HepG2 (cell line): ENCODE results near the gene RPS6KB1. TPM values are rescaled to one million over a fixed set of nuclear protein-coding genes. Genes with fewer than 3 reads are reported as not detected.

Source experiments
- ARID2 ChIP-seq: sonication (generic); formaldehyde crosslinking; IDR thresholded peaks from 2 replicates; pipeline ENCODE4 v1.8.1; 2022; ENCODE audit warnings: mild to moderate bottlenecking, missing genetic modification reagents, borderline replicate concordance
- KLF9 ChIP-seq: IDR thresholded peaks from 2 replicates; pipeline ENCODE4 v1.6.1; 2016; ENCODE audit warnings: low read depth
- PHB2 ChIP-seq: fragments of 450-650 bp; IDR thresholded peaks from 2 replicates; pipeline ENCODE4 v1.6.1; 2018; ENCODE audit not compliant: partially characterized antibody
- SIN3A ChIP-seq: IDR thresholded peaks from 2 replicates; pipeline ENCODE4 v1.6.1; 2011; ENCODE audit warnings: low read depth, mild to moderate bottlenecking, control low read depth, low read length, borderline replicate concordance
- SMYD3 ChIP-seq: sonication (generic); formaldehyde crosslinking; IDR thresholded peaks from 2 replicates; pipeline ENCODE4 v1.8.1; 2023; ENCODE audit warnings: mild to moderate bottlenecking, missing genetic modification reagents
- ZBTB7B ChIP-seq: sonication (generic); formaldehyde crosslinking; IDR thresholded peaks from 2 replicates; pipeline ENCODE4 v1.4.0; 2020; ENCODE audit warnings: missing genetic modification reagents
- ZFP1 ChIP-seq: IDR thresholded peaks from 2 replicates; pipeline ENCODE4 v1.6.1; 2016
- ZNF274 ChIP-seq: sonication (generic); formaldehyde crosslinking; IDR thresholded peaks from 2 replicates; pipeline ENCODE4 v1.5.1; 2020; ENCODE audit warnings: mild to moderate bottlenecking, missing genetic modification reagents
- ZNF326 ChIP-seq: sonication (generic); formaldehyde crosslinking; IDR thresholded peaks from 2 replicates; pipeline ENCODE4 v1.4.0; 2020; ENCODE audit warnings: missing genetic modification reagents, borderline replicate concordance
- ZNF343 ChIP-seq: sonication (generic); formaldehyde crosslinking; IDR thresholded peaks from 2 replicates; pipeline ENCODE4 v1.4.0; 2020; ENCODE audit warnings: mild to moderate bottlenecking, missing genetic modification reagents
- ZNF879 ChIP-seq: sonication (generic); formaldehyde crosslinking; IDR thresholded peaks from 2 replicates; pipeline ENCODE4 v1.8.1; 2023; ENCODE audit warnings: missing genetic modification reagents
- polyA plus RNA-seq, 8 experiments: library from polyadenylated mRNA; depleted of rRNA in 3 of 8; stranded (reverse) in 7 of 8; unstranded in 1 of 8; fragments of >200 nt; fragmentation: Illumina TruSeq in 4 of 8; extraction: Trizol in 4 of 8; gene quantifications; 2 replicates each; pipeline versions ENCODE4 v1.2.1 to v1.2.3, GENCODE V29; 2011 to 2016; ENCODE audit warnings: low read depth in 4 of 8, missing spikeins in 1 of 8, mixed read lengths in 1 of 8; ENCODE audit not compliant: insufficient read depth in 1 of 8
- total RNA-seq, 5 experiments: library from RNA; depleted of rRNA; stranded (reverse); fragments of >200 nt; fragmentation: Illumina TruSeq; extraction: Trizol; gene quantifications; 2 replicates each; pipeline ENCODE4 v1.2.3, GENCODE V29; 2016; ENCODE audit warnings: low read depth in 1 of 5
- TF ChIP-seq, protein P1 (sequence below): sonication (generic); formaldehyde crosslinking; IDR thresholded peaks from one replicate; pipeline ENCODE4 v1.5.1; 2020; ENCODE audit warnings: mild to moderate bottlenecking, missing genetic modification reagents; ENCODE audit errors: not compliant biosample characterization
- TF ChIP-seq, protein P2 (sequence below): sonication (generic); formaldehyde crosslinking; IDR thresholded peaks from 2 replicates; pipeline ENCODE4 v1.4.0; 2020; ENCODE audit warnings: mild to moderate bottlenecking, missing genetic modification reagents
- TF ChIP-seq, protein P3 (sequence below): sonication (generic); formaldehyde crosslinking; IDR thresholded peaks from 2 replicates; pipeline ENCODE4 v1.8.1; 2023; ENCODE audit warnings: mild to moderate bottlenecking, missing genetic modification reagents, borderline replicate concordance
- TF ChIP-seq, protein P4 (sequence below): sonication (generic); formaldehyde crosslinking; IDR thresholded peaks from 2 replicates; pipeline ENCODE4 v1.5.1; 2020; ENCODE audit warnings: mild to moderate bottlenecking, missing genetic modification reagents, borderline replicate concordance
- TF ChIP-seq, protein P5 (sequence below): IDR thresholded peaks from 2 replicates; pipeline ENCODE4 v1.6.1; 2016; ENCODE audit warnings: low read depth, control low read depth

Gene RPS6KB1
- total and polyA plus RNA-seq, 2 of the 13 experiments (the other 11 are each of a cell fraction or from before 2014, with no cell fraction given): 16.5 to 42.2 TPM

DNA sequence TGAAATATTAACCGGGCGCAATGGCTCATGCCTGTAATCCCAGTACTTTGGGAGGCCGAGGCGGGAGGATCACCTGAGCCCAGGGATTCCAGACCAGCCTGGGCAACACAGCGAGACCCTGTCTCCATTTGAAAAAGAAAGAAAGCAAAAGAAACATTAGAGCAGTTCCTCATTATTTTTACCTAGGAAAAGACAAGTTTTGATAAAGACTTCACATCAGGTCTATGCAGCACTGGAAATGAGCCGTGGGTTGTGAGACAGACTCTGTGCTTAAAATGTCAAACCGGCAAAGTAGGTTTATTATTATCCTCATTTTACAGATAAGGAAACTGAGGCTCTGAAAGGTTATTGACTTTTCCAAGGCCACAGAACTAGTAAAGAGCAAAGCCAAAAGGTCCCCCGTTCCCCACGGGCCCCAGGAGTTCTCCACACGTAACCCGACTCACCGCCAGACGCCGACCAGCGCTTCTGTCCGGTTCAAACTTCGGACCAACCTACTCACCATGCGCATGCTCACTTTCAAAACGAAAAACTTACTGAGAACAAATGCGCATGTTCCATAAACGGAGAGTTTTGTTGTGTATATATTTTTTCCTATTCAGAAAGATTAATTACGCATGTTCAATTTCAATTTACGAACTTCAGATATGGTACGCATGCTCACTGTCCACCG is 534 bp upstream of the RPS6KB1 start (continued):
- TF ChIP-seq, protein P1, sequence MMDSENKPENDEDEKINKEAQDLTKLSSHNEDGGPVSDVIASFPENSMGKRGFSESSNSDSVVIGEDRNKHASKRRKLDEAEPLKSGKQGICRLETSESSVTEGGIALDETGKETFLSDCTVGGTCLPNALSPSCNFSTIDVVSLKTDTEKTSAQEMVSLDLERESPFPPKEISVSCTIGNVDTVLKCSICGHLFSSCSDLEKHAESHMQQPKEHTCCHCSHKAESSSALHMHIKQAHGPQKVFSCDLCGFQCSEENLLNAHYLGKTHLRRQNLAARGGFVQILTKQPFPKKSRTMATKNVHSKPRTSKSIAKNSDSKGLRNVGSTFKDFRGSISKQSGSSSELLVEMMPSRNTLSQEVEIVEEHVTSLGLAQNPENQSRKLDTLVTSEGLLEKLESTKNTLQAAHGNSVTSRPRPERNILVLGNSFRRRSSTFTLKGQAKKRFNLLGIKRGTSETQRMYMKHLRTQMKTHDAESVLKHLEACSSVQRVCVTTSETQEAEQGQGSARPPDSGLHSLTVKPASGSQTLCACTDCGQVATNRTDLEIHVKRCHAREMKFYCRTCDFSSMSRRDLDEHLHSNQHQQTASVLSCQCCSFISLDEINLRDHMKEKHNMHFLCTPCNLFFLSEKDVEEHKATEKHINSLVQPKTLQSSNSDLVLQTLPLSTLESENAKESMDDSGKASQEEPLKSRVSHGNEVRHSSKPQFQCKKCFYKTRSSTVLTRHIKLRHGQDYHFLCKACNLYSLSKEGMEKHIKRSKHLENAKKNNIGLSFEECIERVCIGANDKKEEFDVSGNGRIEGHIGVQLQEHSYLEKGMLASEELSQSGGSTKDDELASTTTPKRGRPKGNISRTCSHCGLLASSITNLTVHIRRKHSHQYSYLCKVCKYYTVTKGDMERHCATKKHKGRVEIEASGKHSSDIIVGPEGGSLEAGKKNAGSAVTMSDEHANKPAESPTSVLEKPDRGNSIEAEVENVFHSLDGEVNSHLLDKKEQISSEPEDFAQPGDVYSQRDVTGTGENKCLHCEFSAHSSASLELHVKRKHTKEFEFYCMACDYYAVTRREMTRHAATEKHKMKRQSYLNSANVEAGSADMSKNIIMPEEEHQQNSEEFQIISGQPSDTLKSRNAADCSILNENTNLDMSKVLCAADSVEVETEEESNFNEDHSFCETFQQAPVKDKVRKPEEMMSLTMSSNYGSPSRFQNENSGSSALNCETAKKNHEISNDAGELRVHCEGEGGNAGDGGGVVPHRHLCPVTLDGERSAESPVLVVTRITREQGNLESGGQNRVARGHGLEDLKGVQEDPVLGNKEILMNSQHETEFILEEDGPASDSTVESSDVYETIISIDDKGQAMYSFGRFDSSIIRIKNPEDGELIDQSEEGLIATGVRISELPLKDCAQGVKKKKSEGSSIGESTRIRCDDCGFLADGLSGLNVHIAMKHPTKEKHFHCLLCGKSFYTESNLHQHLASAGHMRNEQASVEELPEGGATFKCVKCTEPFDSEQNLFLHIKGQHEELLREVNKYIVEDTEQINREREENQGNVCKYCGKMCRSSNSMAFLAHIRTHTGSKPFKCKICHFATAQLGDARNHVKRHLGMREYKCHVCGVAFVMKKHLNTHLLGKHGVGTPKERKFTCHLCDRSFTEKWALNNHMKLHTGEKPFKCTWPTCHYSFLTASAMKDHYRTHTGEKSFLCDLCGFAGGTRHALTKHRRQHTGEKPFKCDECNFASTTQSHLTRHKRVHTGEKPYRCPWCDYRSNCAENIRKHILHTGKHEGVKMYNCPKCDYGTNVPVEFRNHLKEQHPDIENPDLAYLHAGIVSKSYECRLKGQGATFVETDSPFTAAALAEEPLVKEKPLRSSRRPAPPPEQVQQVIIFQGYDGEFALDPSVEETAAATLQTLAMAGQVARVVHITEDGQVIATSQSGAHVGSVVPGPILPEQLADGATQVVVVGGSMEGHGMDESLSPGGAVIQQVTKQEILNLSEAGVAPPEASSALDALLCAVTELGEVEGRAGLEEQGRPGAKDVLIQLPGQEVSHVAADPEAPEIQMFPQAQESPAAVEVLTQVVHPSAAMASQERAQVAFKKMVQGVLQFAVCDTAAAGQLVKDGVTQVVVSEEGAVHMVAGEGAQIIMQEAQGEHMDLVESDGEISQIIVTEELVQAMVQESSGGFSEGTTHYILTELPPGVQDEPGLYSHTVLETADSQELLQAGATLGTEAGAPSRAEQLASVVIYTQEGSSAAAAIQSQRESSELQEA (CRISPR knock-in tag): peak; percentile 6
- TF ChIP-seq, protein P2, sequence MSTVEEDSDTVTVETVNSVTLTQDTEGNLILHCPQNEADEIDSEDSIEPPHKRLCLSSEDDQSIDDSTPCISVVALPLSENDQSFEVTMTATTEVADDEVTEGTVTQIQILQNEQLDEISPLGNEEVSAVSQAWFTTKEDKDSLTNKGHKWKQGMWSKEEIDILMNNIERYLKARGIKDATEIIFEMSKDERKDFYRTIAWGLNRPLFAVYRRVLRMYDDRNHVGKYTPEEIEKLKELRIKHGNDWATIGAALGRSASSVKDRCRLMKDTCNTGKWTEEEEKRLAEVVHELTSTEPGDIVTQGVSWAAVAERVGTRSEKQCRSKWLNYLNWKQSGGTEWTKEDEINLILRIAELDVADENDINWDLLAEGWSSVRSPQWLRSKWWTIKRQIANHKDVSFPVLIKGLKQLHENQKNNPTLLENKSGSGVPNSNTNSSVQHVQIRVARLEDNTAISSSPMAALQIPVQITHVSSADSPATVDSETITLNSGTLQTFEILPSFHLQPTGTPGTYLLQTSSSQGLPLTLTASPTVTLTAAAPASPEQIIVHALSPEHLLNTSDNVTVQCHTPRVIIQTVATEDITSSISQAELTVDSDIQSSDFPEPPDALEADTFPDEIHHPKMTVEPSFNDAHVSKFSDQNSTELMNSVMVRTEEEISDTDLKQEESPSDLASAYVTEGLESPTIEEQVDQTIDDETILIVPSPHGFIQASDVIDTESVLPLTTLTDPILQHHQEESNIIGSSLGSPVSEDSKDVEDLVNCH (CRISPR knock-in tag): 0 out of 2 replicates have a peak, but pooled peaks have one; percentile 10
- 0 out of 2 replicates have a peak, but pooled peaks have one; percentile 15 for TF ChIP-seq SMYD3 (CRISPR knock-in tag)
- peak; percentile 75; the same call in 1 of the 2 replicates for TF ChIP-seq SIN3A
- TF ChIP-seq ZNF326 (CRISPR knock-in tag): no peak
- TF ChIP-seq, protein P3, sequence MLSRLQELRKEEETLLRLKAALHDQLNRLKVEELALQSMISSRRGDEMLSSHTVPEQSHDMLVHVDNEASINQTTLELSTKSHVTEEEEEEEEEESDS (CRISPR knock-in tag): no peak
- 0 out of 2 replicates have a peak, but pooled peaks have one; percentile 43 for TF ChIP-seq ARID2 (CRISPR knock-in tag)
- TF ChIP-seq ZNF343 (CRISPR knock-in tag): peak; percentile 19; the same call in 1 of the 2 replicates
- TF ChIP-seq, protein P4, sequence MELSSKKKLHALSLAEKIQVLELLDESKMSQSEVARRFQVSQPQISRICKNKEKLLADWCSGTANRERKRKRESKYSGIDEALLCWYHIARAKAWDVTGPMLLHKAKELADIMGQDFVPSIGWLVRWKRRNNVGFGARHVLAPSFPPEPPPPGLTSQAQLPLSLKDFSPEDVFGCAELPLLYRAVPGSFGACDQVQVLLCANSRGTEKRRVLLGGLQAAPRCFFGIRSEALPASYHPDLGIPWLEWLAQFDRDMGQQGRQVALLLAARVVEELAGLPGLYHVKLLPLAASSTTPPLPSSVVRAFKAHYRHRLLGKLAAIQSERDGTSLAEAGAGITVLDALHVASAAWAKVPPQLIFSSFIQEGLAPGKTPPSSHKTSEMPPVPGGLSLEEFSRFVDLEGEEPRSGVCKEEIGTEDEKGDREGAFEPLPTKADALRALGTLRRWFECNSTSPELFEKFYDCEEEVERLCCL (CRISPR knock-in tag): 0 out of 2 replicates have a peak, but pooled peaks have one; percentile 20
- TF ChIP-seq ZBTB7B: no peak
- TF ChIP-seq ZNF879: peak; percentile 45
- no peak for TF ChIP-seq KLF9
- TF ChIP-seq, protein P5, sequence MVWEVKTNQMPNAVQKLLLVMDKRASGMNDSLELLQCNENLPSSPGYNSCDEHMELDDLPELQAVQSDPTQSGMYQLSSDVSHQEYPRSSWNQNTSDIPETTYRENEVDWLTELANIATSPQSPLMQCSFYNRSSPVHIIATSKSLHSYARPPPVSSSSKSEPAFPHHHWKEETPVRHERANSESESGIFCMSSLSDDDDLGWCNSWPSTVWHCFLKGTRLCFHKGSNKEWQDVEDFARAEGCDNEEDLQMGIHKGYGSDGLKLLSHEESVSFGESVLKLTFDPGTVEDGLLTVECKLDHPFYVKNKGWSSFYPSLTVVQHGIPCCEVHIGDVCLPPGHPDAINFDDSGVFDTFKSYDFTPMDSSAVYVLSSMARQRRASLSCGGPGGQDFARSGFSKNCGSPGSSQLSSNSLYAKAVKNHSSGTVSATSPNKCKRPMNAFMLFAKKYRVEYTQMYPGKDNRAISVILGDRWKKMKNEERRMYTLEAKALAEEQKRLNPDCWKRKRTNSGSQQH (CRISPR knock-in tag): no peak
- no peak for TF ChIP-seq ZNF274 (CRISPR knock-in tag)
- 0 out of 2 replicates have a peak, but pooled peaks have one; percentile 12 for TF ChIP-seq ZFP1
- TF ChIP-seq PHB2: no peak
